Measurements from ENCODE around the gene VGLL1. TPM values are rescaled to one million over a fixed set of nuclear protein-coding genes. Genes with fewer than 3 reads are reported as not detected.

VGLL1 gene
- total and polyA plus RNA-seq, 4 donors, result not detected

DNA sequence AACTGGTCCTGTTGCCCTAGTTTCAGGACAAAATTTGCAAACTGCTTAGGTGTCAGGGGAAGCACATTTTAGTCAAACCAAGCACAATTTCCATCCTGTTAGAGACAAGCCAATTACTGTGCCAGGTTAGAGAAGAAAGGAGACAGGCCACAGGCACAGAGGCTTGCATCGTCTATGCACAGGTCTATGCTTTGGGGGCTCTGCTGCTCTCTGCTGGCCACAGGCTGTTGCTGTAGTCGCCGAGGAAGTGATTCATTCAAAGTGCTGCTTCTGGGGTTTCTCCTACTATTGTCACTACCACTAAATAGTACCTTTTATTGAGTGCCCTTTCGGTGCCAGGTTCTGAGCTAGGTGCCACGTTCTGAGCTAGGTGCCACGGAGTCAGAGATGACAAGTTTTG, 45.5 kb downstream of the VGLL1 start:
- Histone ChIP-seq H3K27ac (ENCODE audit: low read depth in 1 of 2, low read length in 2 of 2) (no peak overlapping the region), H3K9ac (ENCODE audit: low read depth in 1 of 2, low read length in 2 of 2) (no peak overlapping the region), H3K4me3 (ENCODE audit: low read depth in 1 of 3, low read length in 3 of 3) (no peak overlapping the region), H3K9me3 (ENCODE audit: control insufficient read depth in 4 of 4, low read length in 3 of 4) (no peaks in the 10 kb centered on the region), H3K4me1 (ENCODE audit: control insufficient read depth in 4 of 4, insufficient read depth in 4 of 4, low read length in 3 of 4) (peaks cover 0 to 6% (median 0%) of the 10 kb centered on the region in 4 donors), H3K36me3 (ENCODE audit: control insufficient read depth in 4 of 4, insufficient read depth in 3 of 4, low read depth in 1 of 4, low read length in 3 of 4) (no peaks in the 10 kb centered on the region), H3K27me3 (ENCODE audit: control insufficient read depth in 4 of 4, insufficient read depth in 4 of 4, low read length in 3 of 4) (peaks cover 0 to 5% (median 0%) of the 10 kb centered on the region in 4 donors)
- DNase-seq (ENCODE audit: low spot score), result peak; percentile 53
- TF ChIP-seq GABPA (IDR thresholded peaks at IDR 0.05 in 1 of 2, conservative IDR thresholded peaks at IDR 0.05 in 1 of 2), result no peak
- no peak for TF ChIP-seq EGR1 (IDR thresholded peaks at IDR 0.05; ENCODE audit: low read depth in 2 of 2)
- TF ChIP-seq NR2F2 (IDR thresholded peaks at IDR 0.05), result no peak
- TF ChIP-seq CTCF (IDR thresholded peaks at IDR 0.05; ENCODE audit: low read depth, low read length, missing input control), result peak; percentile 44
- no peak for TF ChIP-seq HNF4G (IDR thresholded peaks at IDR 0.05)
- TF ChIP-seq, protein P1, sequence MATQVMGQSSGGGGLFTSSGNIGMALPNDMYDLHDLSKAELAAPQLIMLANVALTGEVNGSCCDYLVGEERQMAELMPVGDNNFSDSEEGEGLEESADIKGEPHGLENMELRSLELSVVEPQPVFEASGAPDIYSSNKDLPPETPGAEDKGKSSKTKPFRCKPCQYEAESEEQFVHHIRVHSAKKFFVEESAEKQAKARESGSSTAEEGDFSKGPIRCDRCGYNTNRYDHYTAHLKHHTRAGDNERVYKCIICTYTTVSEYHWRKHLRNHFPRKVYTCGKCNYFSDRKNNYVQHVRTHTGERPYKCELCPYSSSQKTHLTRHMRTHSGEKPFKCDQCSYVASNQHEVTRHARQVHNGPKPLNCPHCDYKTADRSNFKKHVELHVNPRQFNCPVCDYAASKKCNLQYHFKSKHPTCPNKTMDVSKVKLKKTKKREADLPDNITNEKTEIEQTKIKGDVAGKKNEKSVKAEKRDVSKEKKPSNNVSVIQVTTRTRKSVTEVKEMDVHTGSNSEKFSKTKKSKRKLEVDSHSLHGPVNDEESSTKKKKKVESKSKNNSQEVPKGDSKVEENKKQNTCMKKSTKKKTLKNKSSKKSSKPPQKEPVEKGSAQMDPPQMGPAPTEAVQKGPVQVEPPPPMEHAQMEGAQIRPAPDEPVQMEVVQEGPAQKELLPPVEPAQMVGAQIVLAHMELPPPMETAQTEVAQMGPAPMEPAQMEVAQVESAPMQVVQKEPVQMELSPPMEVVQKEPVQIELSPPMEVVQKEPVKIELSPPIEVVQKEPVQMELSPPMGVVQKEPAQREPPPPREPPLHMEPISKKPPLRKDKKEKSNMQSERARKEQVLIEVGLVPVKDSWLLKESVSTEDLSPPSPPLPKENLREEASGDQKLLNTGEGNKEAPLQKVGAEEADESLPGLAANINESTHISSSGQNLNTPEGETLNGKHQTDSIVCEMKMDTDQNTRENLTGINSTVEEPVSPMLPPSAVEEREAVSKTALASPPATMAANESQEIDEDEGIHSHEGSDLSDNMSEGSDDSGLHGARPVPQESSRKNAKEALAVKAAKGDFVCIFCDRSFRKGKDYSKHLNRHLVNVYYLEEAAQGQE (IDR thresholded peaks at IDR 0.05), result no peak
- no peak for TF ChIP-seq SP1 (IDR thresholded peaks at IDR 0.05)
- TF ChIP-seq JUND (IDR thresholded peaks at IDR 0.05), result no peak
- TF ChIP-seq RAD21 (IDR thresholded peaks at IDR 0.05), result peak; percentile 68 to 80
- TF ChIP-seq RXRA (IDR thresholded peaks at IDR 0.05), result no peak
- WGBS, result 4% methylated on average over 6 of the region's 6 CpGs

- Histone ChIP-seq H3K4me3 (ENCODE audit: low read depth in 1 of 3, low read length in 3 of 3) (no peak overlapping the region), H3K36me3 (ENCODE audit: control insufficient read depth in 4 of 4, insufficient read depth in 3 of 4, low read depth in 1 of 4, low read length in 3 of 4) (no peaks in the 10 kb centered on the region), H3K27ac (ENCODE audit: low read depth in 1 of 2, low read length in 2 of 2) (no peak overlapping the region), H3K4me1 (ENCODE audit: control insufficient read depth in 4 of 4, insufficient read depth in 4 of 4, low read length in 3 of 4) (no peaks in the 10 kb centered on the region), H3K9ac (ENCODE audit: low read depth in 1 of 2, low read length in 2 of 2) (no peak overlapping the region), H3K27me3 (ENCODE audit: control insufficient read depth in 4 of 4, insufficient read depth in 4 of 4, low read length in 3 of 4) (peaks cover 0 to 5% (median 0%) of the 10 kb centered on the region in 4 donors), H3K9me3 (ENCODE audit: control insufficient read depth in 4 of 4, low read length in 3 of 4) (no peaks in the 10 kb centered on the region)
- no peak for TF ChIP-seq FOXA2 (IDR thresholded peaks at IDR 0.05)
- no peak for TF ChIP-seq TAF1 (conservative IDR thresholded peaks at IDR 0.05)
- TF ChIP-seq, protein P2, sequence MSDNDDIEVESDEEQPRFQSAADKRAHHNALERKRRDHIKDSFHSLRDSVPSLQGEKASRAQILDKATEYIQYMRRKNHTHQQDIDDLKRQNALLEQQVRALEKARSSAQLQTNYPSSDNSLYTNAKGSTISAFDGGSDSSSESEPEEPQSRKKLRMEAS (IDR thresholded peaks at IDR 0.05), result no peak
- DNase-seq (ENCODE audit: low spot score), result no peak
Measured at GRCh38 chrX:136580316-136580715, 48.3 kb downstream of the VGLL1 start.

DNA sequence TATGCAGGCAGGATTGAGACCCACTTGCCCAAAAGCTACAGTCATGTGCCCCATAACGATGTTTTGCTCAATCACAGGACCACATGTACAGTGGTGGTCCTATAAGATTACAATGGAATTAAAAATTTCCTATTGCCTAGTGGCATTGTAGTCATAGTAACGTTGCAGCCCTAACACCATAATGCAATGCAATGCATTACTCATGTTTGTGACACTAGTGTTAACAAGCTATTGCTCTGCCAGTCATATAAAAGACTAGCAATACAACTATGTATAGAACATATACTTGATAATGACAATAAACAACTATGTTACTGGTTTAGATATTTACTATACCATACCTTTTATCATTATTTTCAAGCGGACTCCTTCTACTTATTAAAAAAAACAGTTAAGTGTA, 50.6 kb downstream of the VGLL1 start:
- H3K4me1 ChIP-seq (ENCODE audit: control insufficient read depth in 4 of 4, insufficient read depth in 4 of 4, low read length in 3 of 4), result no peaks in the 10 kb centered on the region
- H3K9ac ChIP-seq (ENCODE audit: low read depth in 1 of 2, low read length in 2 of 2), result peak overlapping the region in 1 of 2 donors; percentile 8
- no peak overlapping the region for H3K4me3 ChIP-seq (ENCODE audit: low read depth in 1 of 3, low read length in 3 of 3)
- no peak for TF ChIP-seq ATF3 (IDR thresholded peaks at IDR 0.05)
- TF ChIP-seq CTCF (IDR thresholded peaks at IDR 0.05; ENCODE audit: low read depth, low read length, missing input control), result no peak
- no peak for TF ChIP-seq HNF4A (conservative IDR thresholded peaks at IDR 0.05)
- TF ChIP-seq FOXA2 (IDR thresholded peaks at IDR 0.05), result no peak
- 84% methylated on average over 3 of the region's 3 CpGs for WGBS
- no peak for DNase-seq (ENCODE audit: low spot score)
- H3K27ac ChIP-seq (ENCODE audit: low read depth in 1 of 2, low read length in 2 of 2), result no peak overlapping the region
- peaks cover 0 to 5% (median 0%) of the 10 kb centered on the region in 4 donors for H3K27me3 ChIP-seq (ENCODE audit: control insufficient read depth in 4 of 4, insufficient read depth in 4 of 4, low read length in 3 of 4)
- no peaks in the 10 kb centered on the region for H3K9me3 ChIP-seq (ENCODE audit: control insufficient read depth in 4 of 4, low read length in 3 of 4)
- no peaks in the 10 kb centered on the region for H3K36me3 ChIP-seq (ENCODE audit: control insufficient read depth in 4 of 4, insufficient read depth in 3 of 4, low read depth in 1 of 4, low read length in 3 of 4)
